ENCODE measurements around the gene VPS8. TPM values are rescaled to one million over a fixed set of nuclear protein-coding genes. Genes with fewer than 3 reads are reported as not detected.
A peak's percentile ranks its signal among the peaks of the same experiment; 100 is the strongest.

Gene VPS8
- total and polyA plus RNA-seq, 2 donors (not counting 1 experiment from before 2014, with no cell fraction given) = 24.9 to 99.4 TPM

DNA sequence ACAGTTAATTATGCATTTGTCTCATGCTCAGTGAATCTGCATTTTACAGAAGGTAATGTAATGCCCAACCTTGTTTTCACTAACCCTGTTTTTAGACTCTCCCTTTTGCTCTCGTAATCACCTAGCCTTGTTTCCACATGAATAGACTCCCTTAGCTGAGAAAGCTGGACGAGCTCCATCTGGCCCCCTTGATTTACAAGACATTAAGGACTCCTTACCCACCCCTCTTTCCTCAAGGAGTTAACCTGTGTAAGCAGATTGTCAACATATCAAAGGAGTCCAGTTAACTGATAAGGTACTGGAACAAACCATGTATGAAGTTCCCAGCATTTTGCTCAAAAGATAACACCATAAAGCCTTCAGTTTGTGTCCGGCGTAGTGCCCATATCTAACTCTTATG, 99.6 kb downstream of the VPS8 start:
- no peaks in the 10 kb centered on the region for H3K27me3 ChIP-seq (ENCODE audit: control insufficient read depth, insufficient read depth, low read length)
- H3K4me2 ChIP-seq (ENCODE audit: extremely low read depth, insufficient read depth, low read length) = no peak overlapping the region
- no peaks in the 10 kb centered on the region for H3K9me3 ChIP-seq (ENCODE audit: control insufficient read depth, insufficient read depth, low read depth, low read length)
- no peaks in the 10 kb centered on the region for H3K4me1 ChIP-seq (ENCODE audit: control insufficient read depth, extremely low read depth, insufficient read depth, low read length)
- H3K79me2 ChIP-seq (ENCODE audit: control insufficient read depth, insufficient read depth, low read length) = no peaks in the 10 kb centered on the region
- DNase-seq (ENCODE audit: low read depth in 2 of 2) = no peak
- H3K36me3 ChIP-seq (ENCODE audit: control insufficient read depth, insufficient read depth, low read length) = no peaks in the 10 kb centered on the region
- H4K20me1 ChIP-seq (ENCODE audit: control insufficient read depth, extremely low read depth, insufficient read depth, low read length) = no peaks in the 10 kb centered on the region
- no peak overlapping the region for H2AFZ ChIP-seq (ENCODE audit: low read length)
- H3K4me3 ChIP-seq (replicated peaks in 1 of 4; ENCODE audit: control extremely low read depth in 1 of 4, insufficient read depth in 1 of 4, low read depth in 3 of 4, low read length in 4 of 4) = no peak overlapping the region
- TF ChIP-seq EZH2 (IDR thresholded peaks at IDR 0.05; ENCODE audit: low read length, missing control alignments) = no peak
- TF ChIP-seq, protein P1, sequence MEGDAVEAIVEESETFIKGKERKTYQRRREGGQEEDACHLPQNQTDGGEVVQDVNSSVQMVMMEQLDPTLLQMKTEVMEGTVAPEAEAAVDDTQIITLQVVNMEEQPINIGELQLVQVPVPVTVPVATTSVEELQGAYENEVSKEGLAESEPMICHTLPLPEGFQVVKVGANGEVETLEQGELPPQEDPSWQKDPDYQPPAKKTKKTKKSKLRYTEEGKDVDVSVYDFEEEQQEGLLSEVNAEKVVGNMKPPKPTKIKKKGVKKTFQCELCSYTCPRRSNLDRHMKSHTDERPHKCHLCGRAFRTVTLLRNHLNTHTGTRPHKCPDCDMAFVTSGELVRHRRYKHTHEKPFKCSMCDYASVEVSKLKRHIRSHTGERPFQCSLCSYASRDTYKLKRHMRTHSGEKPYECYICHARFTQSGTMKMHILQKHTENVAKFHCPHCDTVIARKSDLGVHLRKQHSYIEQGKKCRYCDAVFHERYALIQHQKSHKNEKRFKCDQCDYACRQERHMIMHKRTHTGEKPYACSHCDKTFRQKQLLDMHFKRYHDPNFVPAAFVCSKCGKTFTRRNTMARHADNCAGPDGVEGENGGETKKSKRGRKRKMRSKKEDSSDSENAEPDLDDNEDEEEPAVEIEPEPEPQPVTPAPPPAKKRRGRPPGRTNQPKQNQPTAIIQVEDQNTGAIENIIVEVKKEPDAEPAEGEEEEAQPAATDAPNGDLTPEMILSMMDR (conservative IDR thresholded peaks at IDR 0.05 in 1 of 2, IDR thresholded peaks at IDR 0.05 in 1 of 2; ENCODE audit: low read depth in 1 of 2, low read length in 2 of 2) = no peak
- no peak overlapping the region for H3K9ac ChIP-seq (ENCODE audit: insufficient read depth, low read length)
- H3K27ac ChIP-seq (ENCODE audit: insufficient read depth, low read length) = no peak overlapping the region

DNA sequence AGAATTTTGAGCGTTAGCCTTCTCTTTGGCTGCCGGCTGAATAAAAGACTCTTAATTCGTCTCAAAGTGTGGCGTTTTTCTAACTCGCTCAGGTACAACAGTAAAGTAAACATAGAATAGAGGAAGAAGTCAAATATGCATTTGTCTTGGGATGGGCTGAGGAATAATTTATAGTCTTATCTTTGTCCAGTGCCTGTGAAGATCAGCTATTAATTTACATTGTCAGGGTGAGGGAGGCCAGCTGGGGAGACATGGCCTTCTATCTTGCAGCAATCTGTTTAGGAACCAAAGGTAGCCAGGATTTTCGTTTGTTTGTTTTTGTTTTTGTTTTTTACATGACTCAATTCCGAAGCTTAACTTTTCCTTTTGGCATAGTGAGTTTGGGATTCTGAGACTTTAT, 100.2 kb downstream of the VPS8 start:
- no peak for DNase-seq (ENCODE audit: low read depth in 2 of 2)
- no peak overlapping the region for H3K9ac ChIP-seq (ENCODE audit: insufficient read depth, low read length)
- H3K27me3 ChIP-seq (ENCODE audit: control insufficient read depth, insufficient read depth, low read length) = no peaks in the 10 kb centered on the region
- H2AFZ ChIP-seq (ENCODE audit: low read length) = no peak overlapping the region
- H3K27ac ChIP-seq (ENCODE audit: insufficient read depth, low read length) = no peak overlapping the region
- TF ChIP-seq, protein P1 (conservative IDR thresholded peaks at IDR 0.05 in 1 of 2, IDR thresholded peaks at IDR 0.05 in 1 of 2; ENCODE audit: low read depth in 1 of 2, low read length in 2 of 2) = no peak
- TF ChIP-seq EZH2 (IDR thresholded peaks at IDR 0.05; ENCODE audit: low read length, missing control alignments) = no peak
- H3K4me1 ChIP-seq (ENCODE audit: control insufficient read depth, extremely low read depth, insufficient read depth, low read length) = no peaks in the 10 kb centered on the region
- H4K20me1 ChIP-seq (ENCODE audit: control insufficient read depth, extremely low read depth, insufficient read depth, low read length) = no peaks in the 10 kb centered on the region
- no peaks in the 10 kb centered on the region for H3K9me3 ChIP-seq (ENCODE audit: control insufficient read depth, insufficient read depth, low read depth, low read length)
- no peak overlapping the region for H3K4me3 ChIP-seq (replicated peaks in 1 of 4; ENCODE audit: control extremely low read depth in 1 of 4, insufficient read depth in 1 of 4, low read depth in 3 of 4, low read length in 4 of 4)
- H3K79me2 ChIP-seq (ENCODE audit: control insufficient read depth, insufficient read depth, low read length) = no peaks in the 10 kb centered on the region
- H3K36me3 ChIP-seq (ENCODE audit: control insufficient read depth, insufficient read depth, low read length) = no peaks in the 10 kb centered on the region
- H3K4me2 ChIP-seq (ENCODE audit: extremely low read depth, insufficient read depth, low read length) = no peak overlapping the region

DNA sequence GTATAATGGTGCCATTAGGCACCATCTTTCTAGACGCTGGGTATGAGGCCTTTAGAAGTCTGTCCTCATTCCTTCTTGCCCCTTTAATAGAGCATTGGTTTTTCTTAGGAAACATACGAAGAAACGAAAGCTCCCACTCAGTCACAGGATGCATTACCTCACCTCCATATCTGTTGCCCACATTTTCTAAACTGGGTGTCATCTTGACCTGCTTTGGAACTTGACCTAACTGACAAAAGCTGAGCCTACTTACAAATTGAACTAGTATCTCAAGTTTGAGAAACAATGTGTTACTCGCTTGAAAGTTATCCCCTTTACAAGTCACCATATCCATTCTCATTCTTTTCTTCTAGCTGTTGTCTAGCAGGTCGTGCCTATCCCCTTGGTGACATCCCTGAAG, 102.7 kb downstream of the VPS8 start:
- Histone ChIP-seq H3K9me3 (ENCODE audit: control insufficient read depth, insufficient read depth, low read depth, low read length) (no peaks in the 10 kb centered on the region), H4K20me1 (ENCODE audit: control insufficient read depth, extremely low read depth, insufficient read depth, low read length) (no peaks in the 10 kb centered on the region), H3K27ac (ENCODE audit: insufficient read depth, low read length) (no peak overlapping the region), H3K9ac (ENCODE audit: insufficient read depth, low read length) (no peak overlapping the region), H3K79me2 (ENCODE audit: control insufficient read depth, insufficient read depth, low read length) (no peaks in the 10 kb centered on the region), H3K4me1 (ENCODE audit: control insufficient read depth, extremely low read depth, insufficient read depth, low read length) (no peaks in the 10 kb centered on the region), H3K4me3 (replicated peaks in 1 of 4; ENCODE audit: control extremely low read depth in 1 of 4, insufficient read depth in 1 of 4, low read depth in 3 of 4, low read length in 4 of 4) (no peak overlapping the region), H3K36me3 (ENCODE audit: control insufficient read depth, insufficient read depth, low read length) (no peaks in the 10 kb centered on the region), H2AFZ (ENCODE audit: low read length) (no peak overlapping the region), H3K4me2 (ENCODE audit: extremely low read depth, insufficient read depth, low read length) (no peak overlapping the region), H3K27me3 (ENCODE audit: control insufficient read depth, insufficient read depth, low read length) (no peaks in the 10 kb centered on the region)
- TF ChIP-seq, protein P1 (conservative IDR thresholded peaks at IDR 0.05 in 1 of 2, IDR thresholded peaks at IDR 0.05 in 1 of 2; ENCODE audit: low read depth in 1 of 2, low read length in 2 of 2) = no peak
- no peak for TF ChIP-seq EZH2 (IDR thresholded peaks at IDR 0.05; ENCODE audit: low read length, missing control alignments)
- peak in 1 of 2 donors; percentile 54 for DNase-seq (ENCODE audit: low read depth in 2 of 2)
